Measurements from ENCODE around the gene SST. TPM values are rescaled to one million over a fixed set of nuclear protein-coding genes. Genes with fewer than 3 reads are reported as not detected.

The SST gene
- total RNA-seq, 1 experiment from 2014 or later = not detected

DNA sequence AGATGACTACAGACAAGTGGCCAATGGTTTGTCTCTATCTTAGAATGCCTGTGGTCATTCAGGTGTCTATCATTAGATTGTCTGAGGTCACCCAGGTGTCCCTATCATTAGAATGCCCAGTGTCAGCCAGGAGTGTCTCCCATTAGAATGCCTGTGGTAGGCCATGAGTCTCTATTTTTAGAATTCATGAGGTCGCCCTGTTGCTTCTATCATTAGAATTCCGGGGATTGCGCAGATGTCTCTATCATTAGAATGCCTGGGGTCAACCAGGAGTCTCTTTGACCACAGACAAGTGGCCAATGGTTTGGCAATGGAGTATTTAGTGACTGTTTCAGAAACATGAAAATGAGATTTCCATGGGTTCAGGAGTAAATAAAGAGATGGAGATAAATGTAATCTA is 24.6 kb upstream of the SST start:
- H3K27ac ChIP-seq (ENCODE audit: low read depth, low read length) = no peak overlapping the region
- ATAC-seq (no peak), DNase-seq (ENCODE audit: low read depth, low spot score) (no peak)
- H3K4me3 ChIP-seq (replicated peaks in 1 of 2; ENCODE audit: low read depth in 1 of 2, low read length in 2 of 2) = no peak overlapping the region
- no peak overlapping the region for H2AFZ ChIP-seq (ENCODE audit: low read depth, low read length, poor library complexity, severe bottlenecking)
- no peak overlapping the region for H3K4me2 ChIP-seq (ENCODE audit: low read length)
- H3K9me2 ChIP-seq (ENCODE audit: insufficient read depth) = no peaks in the 10 kb centered on the region
- intact Hi-C loops (cut with micrococcal nuclease) = no loop called here
- ChIA-PET RAD21 (ENCODE audit: low non-redundant PET in 1 of 2, low total read pairs in 2 of 2, uncharacterized antibody in 2 of 2, unreplicated experiment in 2 of 2) (no interaction called here), POLR2A (no interaction called here), CTCF (no interaction called here)
- H3K4me1 ChIP-seq (ENCODE audit: control insufficient read depth in 1 of 2, insufficient read depth in 2 of 2, low read length in 2 of 2) = no peaks in the 10 kb centered on the region
- H3K9me3 ChIP-seq (ENCODE audit: control insufficient read depth in 1 of 2, insufficient read depth in 1 of 2, low read depth in 1 of 2, low read length in 2 of 2) = no peaks in the 10 kb centered on the region
- H3K27me3 ChIP-seq (ENCODE audit: insufficient read depth, low read length) = peaks cover 13% of the 10 kb centered on the region; the same call in 1 of the 2 replicates
- no peaks in the 10 kb centered on the region for H4K20me1 ChIP-seq (ENCODE audit: insufficient read depth)
- no peak overlapping the region for H3K9ac ChIP-seq (ENCODE audit: low read length)
- no TSS peak for BruUV-seq (replicated peaks)
- no peaks in the 10 kb centered on the region for H3K36me3 ChIP-seq (ENCODE audit: control insufficient read depth in 1 of 2, insufficient read depth in 2 of 2, low read length in 2 of 2)
- H3K79me2 ChIP-seq (ENCODE audit: insufficient read depth, low read length) = no peaks in the 10 kb centered on the region
- TF ChIP-seq EZH2 (IDR thresholded peaks at IDR 0.05) = no peak
- TF ChIP-seq JUND (IDR thresholded peaks at IDR 0.05) = no peak
- TF ChIP-seq POLR2AphosphoS5 (IDR thresholded peaks at IDR 0.05; ENCODE audit: low read depth, low read length) = no peak
- TF ChIP-seq, protein P1, sequence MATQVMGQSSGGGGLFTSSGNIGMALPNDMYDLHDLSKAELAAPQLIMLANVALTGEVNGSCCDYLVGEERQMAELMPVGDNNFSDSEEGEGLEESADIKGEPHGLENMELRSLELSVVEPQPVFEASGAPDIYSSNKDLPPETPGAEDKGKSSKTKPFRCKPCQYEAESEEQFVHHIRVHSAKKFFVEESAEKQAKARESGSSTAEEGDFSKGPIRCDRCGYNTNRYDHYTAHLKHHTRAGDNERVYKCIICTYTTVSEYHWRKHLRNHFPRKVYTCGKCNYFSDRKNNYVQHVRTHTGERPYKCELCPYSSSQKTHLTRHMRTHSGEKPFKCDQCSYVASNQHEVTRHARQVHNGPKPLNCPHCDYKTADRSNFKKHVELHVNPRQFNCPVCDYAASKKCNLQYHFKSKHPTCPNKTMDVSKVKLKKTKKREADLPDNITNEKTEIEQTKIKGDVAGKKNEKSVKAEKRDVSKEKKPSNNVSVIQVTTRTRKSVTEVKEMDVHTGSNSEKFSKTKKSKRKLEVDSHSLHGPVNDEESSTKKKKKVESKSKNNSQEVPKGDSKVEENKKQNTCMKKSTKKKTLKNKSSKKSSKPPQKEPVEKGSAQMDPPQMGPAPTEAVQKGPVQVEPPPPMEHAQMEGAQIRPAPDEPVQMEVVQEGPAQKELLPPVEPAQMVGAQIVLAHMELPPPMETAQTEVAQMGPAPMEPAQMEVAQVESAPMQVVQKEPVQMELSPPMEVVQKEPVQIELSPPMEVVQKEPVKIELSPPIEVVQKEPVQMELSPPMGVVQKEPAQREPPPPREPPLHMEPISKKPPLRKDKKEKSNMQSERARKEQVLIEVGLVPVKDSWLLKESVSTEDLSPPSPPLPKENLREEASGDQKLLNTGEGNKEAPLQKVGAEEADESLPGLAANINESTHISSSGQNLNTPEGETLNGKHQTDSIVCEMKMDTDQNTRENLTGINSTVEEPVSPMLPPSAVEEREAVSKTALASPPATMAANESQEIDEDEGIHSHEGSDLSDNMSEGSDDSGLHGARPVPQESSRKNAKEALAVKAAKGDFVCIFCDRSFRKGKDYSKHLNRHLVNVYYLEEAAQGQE (IDR thresholded peaks at IDR 0.05; ENCODE audit: low read depth) = no peak
- TF ChIP-seq ZFX (IDR thresholded peaks at IDR 0.05) = no peak
- no peak for TF ChIP-seq SRF (IDR thresholded peaks at IDR 0.05; ENCODE audit: low read depth)
- TF ChIP-seq, protein P2, sequence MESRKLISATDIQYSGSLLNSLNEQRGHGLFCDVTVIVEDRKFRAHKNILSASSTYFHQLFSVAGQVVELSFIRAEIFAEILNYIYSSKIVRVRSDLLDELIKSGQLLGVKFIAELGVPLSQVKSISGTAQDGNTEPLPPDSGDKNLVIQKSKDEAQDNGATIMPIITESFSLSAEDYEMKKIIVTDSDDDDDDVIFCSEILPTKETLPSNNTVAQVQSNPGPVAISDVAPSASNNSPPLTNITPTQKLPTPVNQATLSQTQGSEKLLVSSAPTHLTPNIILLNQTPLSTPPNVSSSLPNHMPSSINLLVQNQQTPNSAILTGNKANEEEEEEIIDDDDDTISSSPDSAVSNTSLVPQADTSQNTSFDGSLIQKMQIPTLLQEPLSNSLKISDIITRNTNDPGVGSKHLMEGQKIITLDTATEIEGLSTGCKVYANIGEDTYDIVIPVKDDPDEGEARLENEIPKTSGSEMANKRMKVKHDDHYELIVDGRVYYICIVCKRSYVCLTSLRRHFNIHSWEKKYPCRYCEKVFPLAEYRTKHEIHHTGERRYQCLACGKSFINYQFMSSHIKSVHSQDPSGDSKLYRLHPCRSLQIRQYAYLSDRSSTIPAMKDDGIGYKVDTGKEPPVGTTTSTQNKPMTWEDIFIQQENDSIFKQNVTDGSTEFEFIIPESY (IDR thresholded peaks at IDR 0.05; ENCODE audit: extremely low read depth, insufficient replicate concordance, low read length) = no peak
- no peak for TF ChIP-seq RAD21 (IDR thresholded peaks at IDR 0.05; ENCODE audit: low read depth)
- TF ChIP-seq SIN3A (IDR thresholded peaks at IDR 0.05; ENCODE audit: low read depth) = no peak
- no peak for TF ChIP-seq EGR1 (IDR thresholded peaks at IDR 0.05; ENCODE audit: low read depth)
